PC-9 (cell line): Measurements from ENCODE around the gene ICA1.

Experiments
- CTCF ChIP-seq: fragments of 200-600 bp; sonication (generic); conservative IDR thresholded peaks from 2 replicates; pipeline ENCODE4 v1.6.1; 2017; ENCODE audit warnings: mixed run types, antibody characterized with exemption, mild to moderate bottlenecking, moderate library complexity
- EZH2 ChIP-seq: fragments of 200-600 bp; sonication (generic); IDR thresholded peaks from 2 replicates; pipeline ENCODE4 v1.8.0; 2017; ENCODE audit warnings: antibody characterized with exemption, low read depth

- no peak for TF ChIP-seq CTCF
- no peak for TF ChIP-seq EZH2
Observed at GRCh38 chr7:8169171-8169570, 92.8 kb downstream of the ICA1 start.
